NCI-H82 (cell line): ENCODE measurements around the gene NTNG1.

ENCODE experiments used
- DNase-seq: peaks from one replicate; lab custom pipeline; 2025; lab: John Stamatoyannopoulos, UW

The NTNG1 gene

DNA sequence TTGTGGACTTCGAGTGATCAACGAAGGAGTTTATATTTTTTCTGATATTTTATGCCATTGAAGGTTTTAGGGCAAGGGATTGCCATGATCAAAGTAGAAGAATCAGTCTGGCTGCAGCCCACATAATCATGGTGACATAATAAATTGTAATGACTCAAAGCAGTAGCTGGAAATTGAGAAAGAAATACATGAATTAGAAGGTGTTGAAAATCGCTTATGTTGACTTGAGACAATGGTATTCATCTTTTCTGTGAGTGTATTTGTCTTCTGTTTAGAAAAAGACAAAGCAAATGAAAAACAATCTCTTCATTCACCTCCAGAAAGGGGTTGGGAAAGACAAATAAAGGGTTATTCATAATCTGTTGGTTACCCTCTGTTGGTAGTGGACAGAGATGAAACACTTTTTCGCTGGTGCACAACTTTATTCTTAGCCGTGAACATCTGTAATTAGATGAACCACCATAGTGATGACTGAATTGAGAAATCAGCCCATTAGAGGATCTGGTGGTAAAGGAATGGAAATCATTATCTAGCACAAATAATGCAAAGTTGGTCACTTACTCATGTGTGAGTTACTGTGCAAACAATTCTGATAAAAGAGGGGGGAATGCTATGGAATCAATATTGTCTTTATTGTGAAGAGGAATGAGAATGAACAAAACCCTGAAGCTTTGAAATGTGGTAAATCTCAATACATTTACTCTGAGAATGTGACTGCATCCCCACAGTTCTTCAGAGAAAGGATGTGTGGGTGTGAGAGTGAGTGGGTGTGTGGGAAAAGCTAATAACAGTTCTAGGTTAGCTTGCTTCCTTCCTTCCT is 121.8 kb downstream of the NTNG1 start:
- DNase-seq: no peak

DNA sequence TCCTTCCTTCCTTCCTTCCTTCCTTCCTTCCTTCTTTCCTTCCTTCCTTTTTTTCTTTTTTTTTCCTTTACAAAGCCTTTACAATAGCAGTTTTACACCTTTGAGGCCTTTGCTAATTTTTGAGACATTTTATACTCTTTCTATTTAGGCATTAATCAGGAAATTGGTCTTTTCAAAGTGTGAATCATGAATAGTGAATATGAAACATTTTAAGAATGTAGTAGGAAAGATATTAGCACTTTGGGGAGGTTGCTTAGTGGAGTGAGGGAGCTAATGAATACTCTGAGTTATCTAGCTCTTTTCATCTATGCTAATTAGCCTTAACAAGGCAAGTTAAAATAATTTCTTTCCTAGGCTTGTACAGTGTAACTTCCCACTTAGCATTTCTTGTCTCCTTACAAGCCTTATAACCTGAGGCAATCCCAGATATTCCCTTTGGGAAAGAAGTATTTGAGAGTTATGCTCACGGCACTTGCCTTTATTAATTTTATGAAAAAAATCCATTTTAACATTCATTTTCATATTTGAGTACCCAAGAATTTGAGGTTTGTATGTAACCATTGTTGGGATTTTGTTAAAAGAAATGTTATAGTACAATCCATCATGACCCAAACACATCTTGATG is 122.6 kb downstream of the NTNG1 start:
- DNase-seq: no peak

DNA sequence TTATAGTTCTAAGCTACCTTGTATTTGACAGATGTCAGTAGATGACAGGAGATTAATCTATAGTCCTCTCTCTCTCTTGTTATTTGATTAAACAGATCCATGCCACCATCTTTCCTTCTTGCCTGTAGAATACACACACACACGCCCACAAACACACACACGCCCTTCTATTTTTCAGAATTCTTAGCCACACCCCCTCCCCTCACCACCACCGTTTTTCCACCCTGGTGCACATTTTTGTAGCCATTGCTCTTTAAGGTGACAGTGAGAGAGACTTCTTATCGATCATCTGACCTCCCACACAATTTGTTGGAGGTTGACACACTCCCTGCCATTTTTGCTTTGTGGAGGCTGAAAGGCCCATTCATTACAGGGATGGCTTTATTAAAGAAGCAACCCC is 123.2 kb downstream of the NTNG1 start:
- DNase-seq: peak; percentile 51

GRCh38 chr1:107264561-107264960 is 123.7 kb downstream of the NTNG1 start:
- no peak for DNase-seq

DNA sequence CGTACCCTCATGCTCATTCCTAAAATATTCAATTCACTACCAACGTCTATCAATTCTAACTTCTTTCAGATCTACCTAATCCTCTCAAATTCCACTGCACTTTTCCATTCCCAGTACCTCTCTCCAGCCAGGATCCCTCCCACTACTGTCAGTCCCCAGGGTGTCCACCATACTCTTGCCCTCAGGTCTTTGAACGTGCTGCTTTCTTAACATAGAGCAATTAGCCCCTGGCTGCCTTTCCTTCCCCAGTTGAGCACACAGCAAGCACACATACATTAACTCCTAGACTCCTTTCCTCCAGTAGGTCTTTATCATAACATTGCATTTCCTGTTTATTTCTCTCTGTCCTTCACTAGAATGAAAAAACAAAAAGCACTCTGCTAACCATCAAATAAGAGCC is 126.7 kb downstream of the NTNG1 start:
- no peak for DNase-seq

- DNase-seq: no peak
Observed at GRCh38 chr1:107272321-107272720, 131.5 kb downstream of the NTNG1 start.

GRCh38 chr1:107273515-107273914 is 132.7 kb downstream of the NTNG1 start:
- no peak for DNase-seq

DNA sequence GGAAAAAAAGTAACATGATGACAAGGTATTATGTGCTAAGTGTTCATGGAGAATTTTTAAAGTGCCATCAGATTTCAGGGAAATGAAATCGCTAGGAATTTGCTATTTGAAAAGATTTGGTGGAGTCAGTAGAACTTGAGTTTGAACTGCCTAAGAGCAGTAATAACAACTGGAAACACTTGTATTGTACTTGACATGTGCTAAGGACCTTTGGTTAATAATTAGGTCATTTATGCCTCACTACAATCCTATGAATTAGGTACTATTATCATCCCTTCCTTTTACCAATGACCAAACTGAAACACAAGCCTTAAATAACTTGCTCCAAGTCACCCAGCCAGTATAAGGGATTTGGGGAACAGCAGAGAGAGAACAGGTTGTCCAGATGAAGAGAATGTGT is 133.4 kb downstream of the NTNG1 start:
- DNase-seq: no peak

GRCh38 chr1:107276247-107276646 is 135.4 kb downstream of the NTNG1 start:
- DNase-seq: no peak

- DNase-seq: peak; percentile 82
Observed at GRCh38 chr1:107277022-107277421, 136.2 kb downstream of the NTNG1 start.

DNA sequence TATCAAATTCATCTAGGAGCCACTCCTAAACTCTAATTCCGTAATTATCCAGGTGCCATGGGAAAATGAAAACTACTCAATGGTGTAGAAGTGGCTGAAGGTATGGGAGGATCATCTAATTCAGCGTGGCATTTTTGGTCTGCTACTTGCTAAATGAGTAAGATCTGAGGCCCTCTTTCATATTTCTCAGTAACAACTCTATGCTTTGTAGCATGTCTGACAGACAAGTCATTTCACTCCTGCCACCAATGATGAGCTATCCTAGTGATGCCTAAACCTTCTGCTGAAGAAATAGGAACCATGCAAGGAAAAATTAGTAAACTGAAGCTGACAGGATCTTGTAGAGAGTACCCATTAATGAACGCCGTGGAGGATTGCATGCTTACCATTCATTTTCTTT is 145.3 kb downstream of the NTNG1 start:
- DNase-seq: no peak

DNA sequence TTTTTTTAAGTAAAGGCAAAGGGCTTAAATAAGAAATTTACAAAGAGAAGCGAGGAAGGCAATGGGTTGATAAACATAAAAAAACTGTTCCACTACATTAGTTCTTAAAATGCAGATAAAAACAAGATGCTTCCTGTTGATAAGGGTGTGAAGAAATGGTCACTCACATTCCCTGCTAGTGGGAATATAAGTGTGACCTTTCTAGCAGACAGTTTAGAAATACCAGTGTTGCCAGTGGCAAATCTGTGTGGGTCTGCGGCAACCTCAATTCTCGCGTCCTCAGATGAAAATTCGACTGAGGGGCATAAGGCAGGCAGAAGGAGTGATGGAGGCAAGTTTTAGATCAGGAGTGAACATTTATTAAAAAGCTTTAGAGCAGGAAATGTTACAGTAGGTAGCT is 151.1 kb downstream of the NTNG1 start:
- no peak for DNase-seq

DNA sequence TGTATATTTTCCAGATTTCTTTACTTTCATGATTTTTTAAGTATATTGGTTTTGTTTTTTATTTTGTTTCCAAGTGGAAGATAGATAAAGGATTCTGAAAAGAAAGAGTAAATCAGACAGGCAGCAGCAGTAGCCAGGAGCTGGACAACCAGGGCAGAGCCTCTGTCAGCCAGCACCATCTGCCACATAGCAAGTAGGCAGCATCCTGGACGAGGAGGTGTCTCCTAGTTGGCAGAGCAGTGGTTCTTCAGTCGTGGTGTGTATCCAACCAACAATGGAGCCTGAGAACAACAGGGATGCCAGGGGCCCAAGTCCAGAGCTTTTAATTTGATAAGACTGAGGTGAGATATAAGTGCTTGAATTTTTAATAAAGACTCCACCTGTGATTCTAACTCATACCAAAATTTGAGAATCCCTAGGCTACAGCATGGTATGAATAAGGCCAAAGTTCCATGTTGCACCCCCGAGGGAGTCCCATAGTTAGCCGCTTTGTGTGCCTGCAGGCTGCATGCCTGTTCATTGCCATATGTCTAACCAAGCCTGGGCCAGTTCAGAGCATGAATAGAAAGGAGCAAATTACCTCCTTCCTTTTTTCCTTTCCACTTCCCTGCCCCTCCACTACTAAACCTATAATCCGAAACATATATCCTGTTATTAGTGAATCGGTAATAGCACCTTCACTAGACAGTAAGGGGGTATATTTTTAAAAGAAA is 153.2 kb downstream of the NTNG1 start:
- peak; percentile 36 for DNase-seq

- DNase-seq: no peak
Observed at GRCh38 chr1:107294686-107295085, 153.8 kb downstream of the NTNG1 start.

DNA sequence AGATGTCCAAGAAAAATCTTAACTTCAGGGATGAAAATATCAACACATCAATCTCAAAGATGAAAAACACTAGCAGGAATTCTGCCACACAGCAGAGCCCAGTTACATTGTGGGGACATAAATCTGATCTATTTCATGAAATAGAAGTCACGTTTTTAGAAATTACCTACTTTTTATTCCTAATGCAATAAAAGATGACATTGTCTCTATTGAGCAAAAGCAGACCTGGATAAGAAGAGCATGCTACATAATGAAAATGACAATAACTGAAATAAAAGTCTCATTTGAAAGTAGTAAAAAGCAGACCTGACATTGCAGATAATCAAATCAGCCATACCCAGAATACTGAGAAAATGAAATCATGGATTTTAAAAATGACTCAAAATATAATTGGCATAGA is 156.8 kb downstream of the NTNG1 start:
- DNase-seq: no peak

GRCh38 chr1:107298526-107298925 is 157.7 kb downstream of the NTNG1 start:
- DNase-seq: no peak

DNA sequence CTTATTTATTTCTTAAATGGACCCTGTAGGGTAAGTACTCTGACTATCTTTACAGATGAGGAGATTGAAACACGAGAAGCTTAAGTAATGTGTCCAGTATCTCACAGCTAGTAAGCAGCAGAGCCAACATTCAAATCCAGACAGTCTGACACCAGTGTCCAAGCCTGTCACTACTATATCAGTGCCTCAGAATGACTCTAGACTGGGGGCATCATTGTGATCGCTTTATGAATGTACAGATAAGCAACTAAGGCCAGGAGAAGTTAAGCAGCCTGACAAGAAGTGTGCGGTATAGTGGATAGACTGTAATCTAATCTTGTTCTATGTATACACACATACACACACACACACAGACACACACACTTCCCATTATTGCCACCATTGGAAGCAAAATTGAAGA is 158.7 kb downstream of the NTNG1 start:
- peak; percentile 13 for DNase-seq

- DNase-seq: no peak
Observed at GRCh38 chr1:107309962-107310361, 169.1 kb downstream of the NTNG1 start.

DNA sequence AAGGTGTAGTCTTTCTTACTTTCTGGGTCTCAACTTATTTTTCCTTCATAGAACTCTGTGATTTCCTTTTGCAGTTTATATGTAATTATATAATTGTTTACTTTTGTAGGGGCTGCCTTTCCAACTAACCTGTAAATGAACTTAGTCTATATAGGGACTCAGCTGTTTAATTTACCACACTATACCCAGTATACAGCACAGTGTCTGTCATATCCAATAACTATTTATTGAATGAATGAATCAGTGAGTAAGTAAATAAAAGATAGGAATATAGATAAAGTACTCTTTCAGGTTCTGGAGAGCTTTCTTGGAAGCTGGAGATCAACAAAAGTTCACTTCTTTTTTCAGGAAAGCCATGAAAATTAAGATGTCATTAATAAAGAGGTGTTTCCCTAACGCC is 174.8 kb downstream of the NTNG1 start:
- DNase-seq: no peak

DNA sequence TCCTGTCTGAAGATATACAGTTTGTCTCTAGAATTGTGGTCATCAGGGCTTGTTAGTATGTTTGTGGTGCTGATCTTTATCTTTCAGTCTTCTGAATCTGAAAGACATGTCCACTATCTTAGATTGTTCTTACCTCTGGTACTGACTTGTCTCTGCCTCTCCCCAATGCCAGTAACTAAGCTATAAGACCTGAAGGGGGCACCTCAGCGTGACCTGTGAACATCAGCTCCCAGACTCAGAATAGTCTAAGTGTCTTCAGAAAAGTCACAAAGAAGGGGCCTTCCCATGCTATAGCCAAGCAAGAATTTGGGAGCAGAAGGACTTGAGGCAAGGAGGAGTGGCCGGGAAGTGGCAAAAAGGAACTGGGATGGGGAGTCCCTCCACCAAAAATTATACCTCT is 178.1 kb downstream of the NTNG1 start:
- DNase-seq: peak; percentile 18

GRCh38 chr1:107323784-107324183 is 182.9 kb downstream of the NTNG1 start:
- DNase-seq: no peak

GRCh38 chr1:107326824-107327445 is 186.1 kb downstream of the NTNG1 start:
- DNase-seq: peak; percentile 96

- peak; percentile 42 for DNase-seq
Observed at GRCh38 chr1:107327446-107327845, 186.6 kb downstream of the NTNG1 start.
